Adrenal gland (tissue), 12 donors: ENCODE measurements around the gene ITGA1. TPM values are rescaled to one million over a fixed set of nuclear protein-coding genes. Genes with fewer than 3 reads are reported as not detected.
A peak's percentile ranks its signal among the peaks of the same experiment; 100 is the strongest.

Experiments
- DNase-seq, 7 donors: peaks; one replicate each; pipeline ENCODE4 v3.0.0-alpha.2; 2019 to 2020
- H3K27ac ChIP-seq, 5 donors: fragments of 200-600 bp; sonication (generic) in 4 of 5; 1 replicate in 3 of 5; 2 replicates in 2 of 5; pipeline versions ENCODE4 v1.5.1 to v1.8.0; 2016 to 2020; ENCODE audit warnings: mild to moderate bottlenecking in 1 of 5
- H3K27me3 ChIP-seq: fragments of 200-600 bp; 2 replicates; pipeline ENCODE4 v1.8.0; 2021
- H3K36me3 ChIP-seq, 2 donors: fragments of 200-600 bp; replicated peaks in 1 of 2; 1 replicate in 1 of 2; 2 replicates in 1 of 2; pipeline versions ENCODE4 v1.5.1 to v1.8.0; 2018 to 2022
- H3K4me1 ChIP-seq, 2 donors: fragments of 200-600 bp; replicated peaks in 1 of 2; 1 replicate in 1 of 2; 2 replicates in 1 of 2; pipeline versions ENCODE4 v1.5.1 to v1.8.0; 2018 to 2021
- H3K4me3 ChIP-seq, 4 donors: fragments of 200-600 bp; sonication (generic) in 3 of 4; one replicate each; pipeline ENCODE4 v1.5.1; 2016 to 2018
- H3K9me3 ChIP-seq, 3 donors: fragments of 200-600 bp; sonication (generic) in 1 of 3; replicated peaks in 1 of 3; 1 replicate in 2 of 3; 2 replicates in 1 of 3; pipeline versions ENCODE4 v1.5.1 to v1.8.0; 2016 to 2021
- POLR2A ChIP-seq, 2 donors: fragments of 450-650 bp; IDR thresholded peaks; one replicate each; pipeline ENCODE4 v1.6.1; 2017; ENCODE audit warnings: antibody characterized with exemption in 2 of 2, mild to moderate bottlenecking in 2 of 2, moderate library complexity in 1 of 2
- WGBS, 4 donors: extraction: QIAGEN DNeasy Blood & Tissue Kit in 2 of 4; methylation state at CpG; one replicate each; pipeline versions ENCODE4 v1.1.5 to v1.1.7; 2013 to 2017; 5-methylcytosine and 5-hydroxymethylcytosine counted together
- intact Hi-C, 2 donors: fragments of 100-400 bp; cut with DNase I; formaldehyde crosslinking; loops; one replicate each; pipeline versions ENCODE4 v1.14.1 to v1.15.0; 2022 to 2023
- polyA plus RNA-seq, 3 donors: library from polyadenylated mRNA; stranded (reverse); fragments of 200-250 nt in 2 of 3; fragments of 350-450 nt in 1 of 3; fragmentation: Illumina TruSeq in 1 of 3; extraction: RNeasy Lipid Tissue Mini Kit (QIAGEN cat#74804) in 1 of 3; gene quantifications; one replicate each; pipeline ENCODE4 v1.2.3, GENCODE V29; 2013 to 2014
- total RNA-seq, 9 donors: library from RNA; depleted of rRNA in 4 of 9; stranded (reverse); fragments of >200 nt in 4 of 9; fragments of 120-200 nt in 1 of 9; fragmentation: NEBNext Ultra II Directional in 1 of 9; extraction: Animal tissue kit (Norgen Biotek cat#: 25700) in 1 of 9; gene quantifications; one replicate each; pipeline versions ENCODE4 v1.1.0 to v1.2.4, GENCODE V29; 2013 to 2023
- TF ChIP-seq, protein P1 (sequence below), 6 experiments: fragments of 450-650 bp in 4 of 6; fragments of 200-600 bp in 2 of 6; sonication (generic) in 1 of 6; IDR thresholded peaks; 1 replicate in 5 of 6; 2 replicates in 1 of 6; pipeline versions ENCODE4 v1.5.1 to v1.8.0; 2016 to 2021; ENCODE audit warnings: antibody characterized with exemption in 6 of 6, mild to moderate bottlenecking in 2 of 6, moderate library complexity in 1 of 6
- donor health status: healthy with polysubstance abuse.
- donor health status: Bipolar disorder and iron deficiency.
- donor health status: DM: yes; HTN: yes; CAD: no.
- donor health status: DM: no; HTN: no; CAD: no.
- donor health status: DM: no; HTN: no; CAD: no.
- donor health status: DM: yes; HTN: yes; CAD: no.

ITGA1 gene
- total and polyA plus RNA-seq, 12 donors = 30.0 to 371 (median 149) TPM

DNA sequence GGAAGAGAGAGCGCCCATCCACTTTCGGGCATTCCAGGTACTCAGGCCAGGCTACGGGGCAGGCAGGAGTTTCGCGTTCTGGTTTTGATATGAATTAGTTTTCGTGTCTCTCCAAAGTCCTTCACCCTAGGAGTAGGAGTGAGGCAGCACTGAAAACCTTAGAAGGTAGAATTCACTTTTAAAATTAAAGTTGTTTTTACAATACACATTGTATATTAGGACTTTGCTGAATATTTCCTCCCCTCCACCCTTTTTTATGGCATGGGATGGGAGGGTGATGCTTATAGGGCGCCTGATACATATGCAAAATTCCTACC is 747 bp downstream of the ITGA1 start:
- no peak for DNase-seq
- intact Hi-C loops = loop anchor here (5.0 to 10.0 kb wide), 2 partner anchors 94 to 129 kb away; no protein-coding TSS in a partner anchor
- Histone ChIP-seq H3K27ac (peak overlapping the region; percentile 51 to 94 (median 85)), H3K9me3 (no peaks in the 10 kb centered on the region), H3K4me1 (peaks cover 0 to 46% of the 10 kb centered on the region in 2 donors), H3K36me3 (no peaks in the 10 kb centered on the region), H3K4me3 (peak overlapping the region in 3 of 4 donors; percentile 14 to 88 (median 62)), H3K27me3 (no peaks in the 10 kb centered on the region)
- WGBS, 4 donors = 0 to 5% (median 4%) methylated on average over 7 of the region's 7 CpGs
- TF ChIP-seq, protein P1, sequence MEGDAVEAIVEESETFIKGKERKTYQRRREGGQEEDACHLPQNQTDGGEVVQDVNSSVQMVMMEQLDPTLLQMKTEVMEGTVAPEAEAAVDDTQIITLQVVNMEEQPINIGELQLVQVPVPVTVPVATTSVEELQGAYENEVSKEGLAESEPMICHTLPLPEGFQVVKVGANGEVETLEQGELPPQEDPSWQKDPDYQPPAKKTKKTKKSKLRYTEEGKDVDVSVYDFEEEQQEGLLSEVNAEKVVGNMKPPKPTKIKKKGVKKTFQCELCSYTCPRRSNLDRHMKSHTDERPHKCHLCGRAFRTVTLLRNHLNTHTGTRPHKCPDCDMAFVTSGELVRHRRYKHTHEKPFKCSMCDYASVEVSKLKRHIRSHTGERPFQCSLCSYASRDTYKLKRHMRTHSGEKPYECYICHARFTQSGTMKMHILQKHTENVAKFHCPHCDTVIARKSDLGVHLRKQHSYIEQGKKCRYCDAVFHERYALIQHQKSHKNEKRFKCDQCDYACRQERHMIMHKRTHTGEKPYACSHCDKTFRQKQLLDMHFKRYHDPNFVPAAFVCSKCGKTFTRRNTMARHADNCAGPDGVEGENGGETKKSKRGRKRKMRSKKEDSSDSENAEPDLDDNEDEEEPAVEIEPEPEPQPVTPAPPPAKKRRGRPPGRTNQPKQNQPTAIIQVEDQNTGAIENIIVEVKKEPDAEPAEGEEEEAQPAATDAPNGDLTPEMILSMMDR (IDR thresholded peaks at IDR 0.05) = no peak
- no peak for TF ChIP-seq POLR2A (IDR thresholded peaks at IDR 0.05)

DNA sequence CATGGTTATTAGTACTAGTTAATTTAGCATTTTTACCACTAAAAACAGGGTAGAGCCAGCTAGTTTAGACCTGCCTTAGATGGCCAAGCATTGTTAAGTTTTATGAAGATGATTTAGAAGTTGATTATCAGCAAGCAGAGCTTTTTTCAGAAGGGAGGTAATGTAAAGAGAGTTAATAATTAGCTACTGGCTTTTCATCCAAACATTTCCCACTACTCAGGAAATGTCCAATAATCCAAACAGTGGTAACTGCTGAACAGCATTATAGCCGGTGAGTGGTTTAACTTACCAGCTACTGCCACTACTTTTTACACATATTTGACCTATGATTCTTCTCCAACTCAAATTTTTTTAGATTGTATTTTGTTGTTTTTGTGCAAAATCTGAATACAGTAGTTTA is 1.7 kb downstream of the ITGA1 start:
- Histone ChIP-seq H3K4me3 (peak overlapping the region in 2 of 4 donors; percentile 62 to 88), H3K27ac (peak overlapping the region in 3 of 5 donors; percentile 85 to 94 (median 91)), H3K4me1 (peaks cover 0 to 53% of the 10 kb centered on the region in 2 donors), H3K9me3 (no peaks in the 10 kb centered on the region), H3K36me3 (no peaks in the 10 kb centered on the region), H3K27me3 (no peaks in the 10 kb centered on the region)
- WGBS, 4 donors = 21 to 34% (median 26%) methylated on average over 1 of the region's 1 CpG
- no peak for DNase-seq
- intact Hi-C loops = loop anchor here (5.0 to 10.0 kb wide), 2 partner anchors 95 to 128 kb away; no protein-coding TSS in a partner anchor
- TF ChIP-seq, protein P1 (IDR thresholded peaks at IDR 0.05) = no peak
- TF ChIP-seq POLR2A (IDR thresholded peaks at IDR 0.05) = no peak

DNA sequence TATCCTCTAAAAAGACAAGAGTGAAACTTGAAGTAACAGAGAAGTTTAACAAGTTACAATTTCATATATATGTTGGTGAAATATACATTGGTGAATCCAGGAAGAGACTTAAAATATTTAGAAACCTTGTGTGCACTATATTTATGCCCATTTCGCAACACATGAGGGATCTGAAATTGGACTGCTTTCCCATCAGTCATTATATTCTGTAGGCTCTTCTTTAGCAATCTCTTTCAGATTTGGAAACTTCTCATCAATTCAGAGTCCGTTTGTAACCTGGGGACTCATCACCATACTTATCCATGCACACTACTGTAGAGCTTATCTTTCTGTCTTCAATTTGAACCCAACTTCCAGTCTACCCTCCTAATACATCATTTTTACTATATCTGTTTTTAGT is 2.1 kb downstream of the ITGA1 start:
- TF ChIP-seq, protein P1 (IDR thresholded peaks at IDR 0.05) = no peak
- no peak for TF ChIP-seq POLR2A (IDR thresholded peaks at IDR 0.05)
- Histone ChIP-seq H3K9me3 (no peaks in the 10 kb centered on the region), H3K4me3 (peak overlapping the region in 3 of 4 donors; percentile 6 to 88 (median 62)), H3K27ac (peak overlapping the region in 2 of 5 donors; percentile 91 to 94), H3K4me1 (peaks cover 0 to 57% of the 10 kb centered on the region in 2 donors), H3K36me3 (no peaks in the 10 kb centered on the region), H3K27me3 (no peaks in the 10 kb centered on the region)
- 23 to 35% (median 28%) methylated on average over 2 of the region's 2 CpGs for whole genome bisulfite sequencing, 4 donors
- no peak for DNase-seq
- intact Hi-C loops = loop anchor here (5.0 to 10.0 kb wide), 3 partner anchors 95 to 127 kb away; no protein-coding TSS in a partner anchor

DNA sequence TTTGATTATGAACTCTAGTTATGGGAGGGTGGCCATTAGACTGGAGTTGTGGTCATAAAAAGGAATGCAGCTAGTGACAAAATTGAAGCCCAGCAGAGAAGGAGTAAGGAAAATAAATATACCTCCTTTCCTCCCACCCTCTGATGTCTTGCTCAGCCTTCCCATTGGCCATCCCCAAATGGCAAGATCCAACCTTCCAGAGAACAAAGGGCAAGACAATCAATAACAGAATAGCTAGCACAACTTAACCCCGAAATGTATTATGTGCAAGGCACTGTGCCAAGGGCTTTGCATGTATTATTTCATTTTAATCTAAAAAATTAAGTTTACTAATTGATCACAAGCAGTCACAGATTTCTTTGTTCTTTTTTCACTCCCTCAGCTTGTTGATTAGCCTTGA is 3.6 kb downstream of the ITGA1 start:
- WGBS, 4 donors = 46 to 59% (median 50%) methylated on average over 1 of the region's 1 CpG
- H3K36me3 ChIP-seq = no peaks in the 10 kb centered on the region
- H3K4me1 ChIP-seq = peaks cover 0 to 70% of the 10 kb centered on the region in 2 donors
- no peaks in the 10 kb centered on the region for H3K27me3 ChIP-seq
- H3K4me3 ChIP-seq = peak overlapping the region in 1 of 4 donors; percentile 88
- TF ChIP-seq, protein P1 (IDR thresholded peaks at IDR 0.05) = no peak
- TF ChIP-seq POLR2A (IDR thresholded peaks at IDR 0.05) = peak in 1 of 2 donors; percentile 12
- H3K27ac ChIP-seq = peak overlapping the region in 2 of 5 donors; percentile 36 to 91
- H3K9me3 ChIP-seq = no peaks in the 10 kb centered on the region
- DNase-seq = no peak
- intact Hi-C loops = loop anchor here in 1 of 2 donors (10.0 kb wide), 1 partner anchor 113 kb away; no protein-coding TSS in a partner anchor
